Bronchial epithelial cell (primary cell): Measurements from ENCODE around the gene EIF5A. TPM values are rescaled to one million over a fixed set of nuclear protein-coding genes. Genes with fewer than 3 reads are reported as not detected.

Experiments
- DNase-seq: peaks from one replicate; pipeline ENCODE4 v3.0.0-alpha.2; 2010; ENCODE audit warnings: low read depth
- FAIRE-seq: peaks from 2 replicates; lab custom pipeline; 2011; peaks lifted over from hg19 to GRCh38; lab: Jason Lieb, UNC
- H3K27me3 ChIP-seq: 2 replicates; pipeline ENCODE4 v1.5.1; 2011; ENCODE audit warnings: low read length; ENCODE audit not compliant: control insufficient read depth, insufficient read depth
- H3K36me3 ChIP-seq: 2 replicates; pipeline ENCODE4 v1.5.1; 2011; ENCODE audit warnings: low read length; ENCODE audit not compliant: control insufficient read depth, insufficient read depth
- H3K4me3 ChIP-seq: 2 replicates; pipeline ENCODE4 v1.5.1; 2011; ENCODE audit warnings: mild to moderate bottlenecking, low read depth, low read length, control low read depth
- total RNA-seq: library from RNA; depleted of rRNA; stranded (reverse); fragments of >200 nt; gene quantifications from 2 replicates; pipeline ENCODE4 v1.2.1, GENCODE V29; 2014
- TF ChIP-seq, protein P1 (sequence below): IDR thresholded peaks from 2 replicates; pipeline ENCODE4 v1.5.1; 2011; ENCODE audit warnings: mild to moderate bottlenecking, moderate library complexity, low read length, control low read depth, inconsistent platforms; ENCODE audit not compliant: insufficient read depth, severe bottlenecking

EIF5A gene
- total RNA-seq, 1 donor from 2014 or later, result 653 TPM

DNA sequence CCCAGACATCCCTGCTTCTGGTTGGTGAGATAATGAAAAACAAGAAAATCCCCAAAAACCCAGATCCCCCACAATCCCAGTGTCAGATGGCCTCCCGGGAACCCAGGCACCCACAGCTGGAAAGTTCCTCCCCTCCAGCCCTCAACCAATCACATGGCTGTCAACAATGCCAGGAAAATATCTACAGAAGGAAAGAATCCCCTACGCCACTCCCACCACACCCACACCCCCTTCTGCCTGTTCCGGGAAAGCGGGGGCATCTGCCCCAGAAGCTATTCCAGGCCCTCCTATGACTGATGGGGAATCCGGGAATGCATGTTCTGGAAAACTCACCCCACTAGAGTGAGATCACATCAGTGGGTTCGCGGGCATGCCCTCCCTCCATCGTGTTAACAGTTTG lies 49.3 kb downstream of the EIF5A start:
- TF ChIP-seq, protein P1, sequence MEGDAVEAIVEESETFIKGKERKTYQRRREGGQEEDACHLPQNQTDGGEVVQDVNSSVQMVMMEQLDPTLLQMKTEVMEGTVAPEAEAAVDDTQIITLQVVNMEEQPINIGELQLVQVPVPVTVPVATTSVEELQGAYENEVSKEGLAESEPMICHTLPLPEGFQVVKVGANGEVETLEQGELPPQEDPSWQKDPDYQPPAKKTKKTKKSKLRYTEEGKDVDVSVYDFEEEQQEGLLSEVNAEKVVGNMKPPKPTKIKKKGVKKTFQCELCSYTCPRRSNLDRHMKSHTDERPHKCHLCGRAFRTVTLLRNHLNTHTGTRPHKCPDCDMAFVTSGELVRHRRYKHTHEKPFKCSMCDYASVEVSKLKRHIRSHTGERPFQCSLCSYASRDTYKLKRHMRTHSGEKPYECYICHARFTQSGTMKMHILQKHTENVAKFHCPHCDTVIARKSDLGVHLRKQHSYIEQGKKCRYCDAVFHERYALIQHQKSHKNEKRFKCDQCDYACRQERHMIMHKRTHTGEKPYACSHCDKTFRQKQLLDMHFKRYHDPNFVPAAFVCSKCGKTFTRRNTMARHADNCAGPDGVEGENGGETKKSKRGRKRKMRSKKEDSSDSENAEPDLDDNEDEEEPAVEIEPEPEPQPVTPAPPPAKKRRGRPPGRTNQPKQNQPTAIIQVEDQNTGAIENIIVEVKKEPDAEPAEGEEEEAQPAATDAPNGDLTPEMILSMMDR, result no peak
- FAIRE-seq (no peak), DNase-seq (no peak)
- no peak overlapping the region for H3K4me3 ChIP-seq
- H3K36me3 ChIP-seq, result no peaks in the 10 kb centered on the region
- no peaks in the 10 kb centered on the region for H3K27me3 ChIP-seq

DNA sequence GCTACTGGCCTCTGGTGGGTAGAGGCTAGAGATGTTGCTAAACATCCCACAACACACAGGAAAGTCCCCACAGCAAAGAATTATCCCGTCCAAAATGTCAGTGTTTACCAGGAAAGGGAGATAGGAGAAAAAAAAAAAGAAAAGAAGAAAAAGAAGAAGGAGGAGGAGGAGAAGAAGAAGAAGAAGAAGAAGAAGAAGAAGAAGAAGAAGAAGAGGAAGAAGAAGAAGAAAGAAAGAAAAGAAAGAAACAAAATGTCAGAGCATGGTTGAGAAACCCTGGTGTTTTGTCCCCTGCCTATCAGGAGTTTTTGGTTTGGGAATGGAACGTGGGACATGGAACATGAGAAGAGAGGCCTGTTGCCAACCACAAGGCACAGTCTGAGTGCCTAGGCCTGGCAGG lies 50.0 kb downstream of the EIF5A start:
- no peaks in the 10 kb centered on the region for H3K27me3 ChIP-seq
- H3K36me3 ChIP-seq, result no peaks in the 10 kb centered on the region
- no peak for DNase-seq
- TF ChIP-seq, protein P1, result no peak
- no peak for FAIRE-seq
- no peak overlapping the region for H3K4me3 ChIP-seq

DNA sequence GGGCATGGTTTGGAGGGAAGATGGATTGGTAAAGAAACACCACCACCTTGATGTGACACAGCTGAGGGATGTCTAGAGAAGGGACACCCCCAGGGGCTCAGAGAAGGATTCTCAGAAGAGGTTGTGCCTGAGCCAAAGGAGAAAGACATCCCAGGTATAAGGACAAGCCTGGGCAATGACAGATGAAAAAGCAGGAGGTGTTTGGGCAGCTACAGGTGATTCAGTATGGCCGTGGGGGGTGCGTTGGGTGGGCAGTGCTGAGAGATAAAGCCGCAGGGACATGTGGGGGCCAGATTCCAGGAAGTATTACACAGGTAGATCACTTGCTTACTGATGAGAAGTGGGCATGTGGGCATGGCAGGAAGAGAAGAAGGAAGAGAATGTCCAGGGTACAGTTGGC lies 54.5 kb downstream of the EIF5A start:
- TF ChIP-seq, protein P1, result no peak
- no peaks in the 10 kb centered on the region for H3K36me3 ChIP-seq
- H3K4me3 ChIP-seq, result no peak overlapping the region
- peak; percentile 91 for DNase-seq
- H3K27me3 ChIP-seq, result no peaks in the 10 kb centered on the region
- peak; percentile 47 for FAIRE-seq

Other genes starting within 250 kb of the EIF5A start
- not detected in 2 replicates for gene CLEC10A, start 227.4 kb upstream of the EIF5A start, total RNA-seq
- not detected in 2 replicates for gene ASGR2, start 192.8 kb upstream of the EIF5A start, total RNA-seq
- gene ASGR1, start 128.3 kb upstream of the EIF5A start, total RNA-seq, result under 0.01 and 0.38 TPM in 2 replicates
- 1.8 and 1.9 TPM in 2 replicates for gene DLG4, start 87.8 kb upstream of the EIF5A start, total RNA-seq
- 216 and 277 TPM in 2 replicates for gene ACADVL, start 87.7 kb upstream of the EIF5A start, total RNA-seq
- 52.1 and 55.3 TPM in 2 replicates for gene DVL2, start 73.1 kb upstream of the EIF5A start, total RNA-seq
- gene PHF23, start 68.2 kb upstream of the EIF5A start, total RNA-seq, result 27.4 and 34.9 TPM in 2 replicates
- gene GABARAP, start 65.2 kb upstream of the EIF5A start, total RNA-seq, result 50.8 and 64.3 TPM in 2 replicates
- 17.6 and 25.3 TPM in 2 replicates for gene CTDNEP1, start 55.9 kb upstream of the EIF5A start, total RNA-seq
- 16.5 and 20.0 TPM in 2 replicates for gene ELP5, start 55.4 kb upstream of the EIF5A start, total RNA-seq
- 546 and 850 TPM in 2 replicates for gene CLDN7, start 45.1 kb upstream of the EIF5A start, total RNA-seq
- gene SLC2A4, start 25.9 kb upstream of the EIF5A start, total RNA-seq, result under 0.01 and 0.13 TPM in 2 replicates
- 0.26 and 1.0 TPM in 2 replicates for gene YBX2, start 13.0 kb upstream of the EIF5A start, total RNA-seq
- gene GPS2, start 7.7 kb downstream of the EIF5A start, total RNA-seq, result 22.4 and 35.7 TPM in 2 replicates
- gene NEURL4, start 21.7 kb downstream of the EIF5A start, total RNA-seq, result 14.7 and 17.7 TPM in 2 replicates
- gene ACAP1, start 28.9 kb downstream of the EIF5A start, total RNA-seq, result 0.26 and 4.2 TPM in 2 replicates
- 24.2 and 26.6 TPM in 2 replicates for gene KCTD11, start 44.5 kb downstream of the EIF5A start, total RNA-seq
- not detected in 2 replicates for gene TMEM95, start 47.5 kb downstream of the EIF5A start, total RNA-seq
- gene TNK1, start 73.5 kb downstream of the EIF5A start, total RNA-seq, result 7.4 and 11.8 TPM in 2 replicates
- gene PLSCR3, start 86.9 kb downstream of the EIF5A start, total RNA-seq, result 9.0 and 13.2 TPM in 2 replicates
- gene TMEM256, start 96.5 kb downstream of the EIF5A start, total RNA-seq, result 40.3 and 67.7 TPM in 2 replicates
- gene NLGN2, start 100.2 kb downstream of the EIF5A start, total RNA-seq, result 0.79 and 1.2 TPM in 2 replicates
- gene SPEM1, start 112.7 kb downstream of the EIF5A start, total RNA-seq, result 0.13 TPM in 1 of 2 replicates, not detected in the other
- gene SPEM2, start 118.0 kb downstream of the EIF5A start, total RNA-seq, result not detected in 2 replicates
- gene SPEM3, start 121.2 kb downstream of the EIF5A start, total RNA-seq, result not detected in 2 replicates
- 7.3 and 12.6 TPM in 2 replicates for gene TMEM102, start 127.8 kb downstream of the EIF5A start, total RNA-seq
- 12.4 and 28.3 TPM in 2 replicates for gene FGF11, start 131.9 kb downstream of the EIF5A start, total RNA-seq
- 9.7 and 16.8 TPM in 2 replicates for gene CHRNB1, start 137.4 kb downstream of the EIF5A start, total RNA-seq
- 8.7 and 9.2 TPM in 2 replicates for gene ZBTB4, start 172.0 kb downstream of the EIF5A start, total RNA-seq
- gene SLC35G6, start 173.8 kb downstream of the EIF5A start, total RNA-seq, result not detected in 2 replicates
- 38.4 and 79.6 TPM in 2 replicates for gene POLR2A, start 176.7 kb downstream of the EIF5A start, total RNA-seq
- gene TNFSF12, start 241.4 kb downstream of the EIF5A start, total RNA-seq, result 0.53 and 1.0 TPM in 2 replicates